K562 (cell line): ENCODE measurements around the gene CRAT. TPM values are rescaled to one million over a fixed set of nuclear protein-coding genes. Genes with fewer than 3 reads are reported as not detected.
A peak's percentile ranks its signal among the peaks of the same experiment; 100 is the strongest.

Experiments used
- AFF4 ChIP-seq: sonication (generic); formaldehyde crosslinking; IDR thresholded peaks from 2 replicates; pipeline ENCODE4 v1.8.0; 2023; ENCODE audit warnings: mild to moderate bottlenecking, missing genetic modification reagents
- ARID1B ChIP-seq: fragments of 450-650 bp; IDR thresholded peaks from 2 replicates; pipeline ENCODE4 v1.6.1; 2016; ENCODE audit warnings: antibody characterized with exemption, mild to moderate bottlenecking, inconsistent platforms
- CBX5 ChIP-seq: IDR thresholded peaks from 2 replicates; pipeline ENCODE4 v1.6.1; 2014; ENCODE audit warnings: low read depth, borderline replicate concordance
- FOXA1 ChIP-seq: fragments of 450-650 bp; IDR thresholded peaks from 2 replicates; pipeline ENCODE4 v1.6.1; 2016; ENCODE audit warnings: mild to moderate bottlenecking, borderline replicate concordance
- FOXJ2 ChIP-seq: fragments of 200-800 bp; sonication (Bioruptor generic); IDR thresholded peaks from 2 replicates; pipeline ENCODE4 v1.6.1; 2016; ENCODE audit warnings: missing genetic modification characterization, missing compliant biosample characterization
- FOXM1 ChIP-seq, 2 experiments: fragments of 450-650 bp in 1 of 2; sonication (generic) in 1 of 2; formaldehyde crosslinking in 1 of 2; IDR thresholded peaks; 2 replicates each; pipeline versions ENCODE4 v1.6.1 to v1.9.0; 2017 to 2022; ENCODE audit warnings: low read depth in 2 of 2, mild to moderate bottlenecking in 2 of 2, missing genetic modification reagents in 1 of 2, moderate library complexity in 1 of 2
- GATAD2B ChIP-seq: fragments of 450-650 bp; IDR thresholded peaks from 2 replicates; pipeline ENCODE4 v1.6.1; 2017; ENCODE audit warnings: mild to moderate bottlenecking, borderline replicate concordance
- OTX1 ChIP-seq: fragments of 450-650 bp; formaldehyde crosslinking; IDR thresholded peaks from 2 replicates; pipeline ENCODE4 v1.4.0; 2022; ENCODE audit warnings: mild to moderate bottlenecking
- PHB ChIP-seq: fragments of 250-450 bp; sonication (Bioruptor Pico); IDR thresholded peaks from 2 replicates; pipeline ENCODE4 v1.5.0; 2021
- PHF20 ChIP-seq: fragments of 450-650 bp; IDR thresholded peaks from 2 replicates; pipeline ENCODE4 v1.6.1; 2018; ENCODE audit not compliant: partially characterized antibody
- PHF21A ChIP-seq: fragments of 450-650 bp; IDR thresholded peaks from 2 replicates; pipeline ENCODE4 v1.6.1; 2017; ENCODE audit warnings: low read depth, borderline replicate concordance
- SMC3 ChIP-seq: conservative IDR thresholded peaks from 2 replicates; pipeline ENCODE4 v1.6.1; 2011; ENCODE audit warnings: low read depth, low read length, improper control_type of control experiment; ENCODE audit not compliant: insufficient read depth
- SREBF2 ChIP-seq: sonication (generic); formaldehyde crosslinking; IDR thresholded peaks from 2 replicates; pipeline ENCODE4 v1.4.0; 2020; ENCODE audit warnings: mild to moderate bottlenecking, missing genetic modification reagents
- TEAD4 ChIP-seq, 2 experiments: sonication (generic) in 1 of 2; formaldehyde crosslinking in 1 of 2; IDR thresholded peaks; 2 replicates each; pipeline versions ENCODE4 v1.6.1 to v1.8.0; 2012 to 2022; ENCODE audit warnings: borderline replicate concordance in 1 of 2, inconsistent platforms in 1 of 2, low read length in 1 of 2, mild to moderate bottlenecking in 1 of 2, missing genetic modification reagents in 1 of 2
- THRAP3 ChIP-seq: fragments of 450-650 bp; IDR thresholded peaks from 2 replicates; pipeline ENCODE4 v1.6.1; 2016; ENCODE audit warnings: mild to moderate bottlenecking, inconsistent platforms, borderline replicate concordance
- YY1 ChIP-seq, 3 experiments: IDR thresholded peaks; 2 replicates each; pipeline ENCODE4 v1.6.1; 2011; ENCODE audit warnings: low read length in 2 of 3, mild to moderate bottlenecking in 2 of 3, moderate library complexity in 2 of 3, borderline replicate concordance in 1 of 3, control low read depth in 1 of 3, low read depth in 1 of 3; ENCODE audit not compliant: insufficient read depth in 3 of 3, insufficient replicate concordance in 2 of 3, control insufficient read depth in 1 of 3, insufficient read length in 1 of 3; ENCODE audit errors: extremely low read depth in 1 of 3
- polyA plus RNA-seq, 8 experiments: library from polyadenylated mRNA; depleted of rRNA in 4 of 8; stranded (reverse) in 5 of 8; unstranded in 3 of 8; fragments of >200 nt; fragmentation: Nextera tagmentation in 2 of 8; fragmentation: Illumina TruSeq in 1 of 8; extraction: Ambion mirVana in 2 of 8; extraction: Trizol in 1 of 8; gene quantifications; 2 replicates each; pipeline versions ENCODE4 v1.2.1 to v1.2.3, GENCODE V29; 2011 to 2014; ENCODE audit warnings: inconsistent platforms in 1 of 8, missing spikeins in 1 of 8
- total RNA-seq, 7 experiments: library from RNA; depleted of rRNA in 6 of 7; stranded (reverse); fragments of >200 nt in 6 of 7; fragmentation: Illumina TruSeq in 2 of 7; extraction: Trizol in 2 of 7; gene quantifications; 2 replicates each; pipeline versions ENCODE4 v1.2.1 to v1.2.3, GENCODE V29; 2011 to 2021; ENCODE audit warnings: low replicate concordance in 1 of 7
- TF ChIP-seq, protein P1 (sequence below): sonication (generic); formaldehyde crosslinking; IDR thresholded peaks from 2 replicates; pipeline ENCODE4 v1.9.0; 2022; ENCODE audit warnings: mild to moderate bottlenecking, missing genetic modification reagents
- TF ChIP-seq, protein P2 (sequence below): fragments of 450-650 bp; IDR thresholded peaks from 2 replicates; pipeline ENCODE4 v1.6.1; 2016; ENCODE audit warnings: missing biosample characterization, missing genetic modification characterization
- TF ChIP-seq, protein P3 (sequence below): fragments of 250-450 bp; sonication (Bioruptor Pico); IDR thresholded peaks from 2 replicates; pipeline ENCODE4 v1.8.0; 2022; ENCODE audit warnings: inconsistent platforms

CRAT gene
- total and polyA plus RNA-seq, 9 of the 15 experiments (the other 6 are each of a cell fraction or from before 2014, with no cell fraction given), result 0.20 to 13.8 (median 5.4) TPM

DNA sequence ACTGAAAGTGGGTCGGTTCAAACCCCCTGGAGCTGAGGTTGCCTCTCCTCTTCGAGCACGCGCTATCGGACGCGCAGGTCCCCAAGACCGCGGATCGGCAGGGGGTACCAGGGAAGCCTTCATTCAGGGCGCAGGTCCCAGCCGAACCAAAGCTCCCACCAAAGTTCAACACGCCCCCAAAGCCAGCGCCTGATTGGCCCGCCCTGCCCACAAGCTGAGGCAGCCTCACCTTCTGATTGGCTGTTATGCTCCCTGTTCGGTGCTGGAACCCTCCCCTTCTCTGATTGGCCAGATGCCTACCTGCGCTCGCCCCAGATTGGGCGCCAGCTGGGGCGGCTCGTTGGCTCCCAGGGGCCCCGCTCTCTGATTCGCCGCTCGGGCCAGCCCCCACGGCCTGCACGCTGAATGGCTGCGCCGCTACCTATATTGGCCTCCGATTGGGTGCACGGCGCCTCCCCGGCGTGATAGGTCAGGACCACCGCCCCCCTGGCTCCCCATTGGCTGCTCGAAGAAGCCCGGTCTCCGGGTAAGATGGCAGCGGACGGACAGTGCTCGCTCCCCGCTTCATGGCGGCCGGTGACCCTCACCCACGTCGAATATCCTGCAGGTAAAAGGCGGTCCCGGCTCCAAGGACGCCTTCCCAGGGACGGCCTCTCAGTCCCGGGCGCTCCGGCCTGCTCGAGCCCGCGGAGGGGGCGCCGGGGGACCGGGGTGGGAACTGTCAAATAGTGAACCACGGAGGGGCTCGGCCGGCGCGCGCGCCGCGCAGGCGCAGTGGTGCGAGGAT, 29.8 kb downstream of the CRAT start, which contains the start of gene DOLPP1 (continued):
- TF ChIP-seq, protein P1, sequence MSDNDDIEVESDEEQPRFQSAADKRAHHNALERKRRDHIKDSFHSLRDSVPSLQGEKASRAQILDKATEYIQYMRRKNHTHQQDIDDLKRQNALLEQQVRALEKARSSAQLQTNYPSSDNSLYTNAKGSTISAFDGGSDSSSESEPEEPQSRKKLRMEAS (CRISPR knock-in tag), result peak; percentile 65; the same call in 1 of the 2 replicates
- no peak; the same call in 1 of the 2 replicates for TF ChIP-seq FOXJ2 (tag)
- TF ChIP-seq FOXA1, result no peak
- TF ChIP-seq PHF21A, result no peak
- TF ChIP-seq OTX1, result peak; percentile 97
- TF ChIP-seq SMC3, result no peak
- no peak for TF ChIP-seq CBX5
- TF ChIP-seq, protein P2, sequence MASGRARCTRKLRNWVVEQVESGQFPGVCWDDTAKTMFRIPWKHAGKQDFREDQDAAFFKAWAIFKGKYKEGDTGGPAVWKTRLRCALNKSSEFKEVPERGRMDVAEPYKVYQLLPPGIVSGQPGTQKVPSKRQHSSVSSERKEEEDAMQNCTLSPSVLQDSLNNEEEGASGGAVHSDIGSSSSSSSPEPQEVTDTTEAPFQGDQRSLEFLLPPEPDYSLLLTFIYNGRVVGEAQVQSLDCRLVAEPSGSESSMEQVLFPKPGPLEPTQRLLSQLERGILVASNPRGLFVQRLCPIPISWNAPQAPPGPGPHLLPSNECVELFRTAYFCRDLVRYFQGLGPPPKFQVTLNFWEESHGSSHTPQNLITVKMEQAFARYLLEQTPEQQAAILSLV (tag), result no peak
- TF ChIP-seq, protein P3, sequence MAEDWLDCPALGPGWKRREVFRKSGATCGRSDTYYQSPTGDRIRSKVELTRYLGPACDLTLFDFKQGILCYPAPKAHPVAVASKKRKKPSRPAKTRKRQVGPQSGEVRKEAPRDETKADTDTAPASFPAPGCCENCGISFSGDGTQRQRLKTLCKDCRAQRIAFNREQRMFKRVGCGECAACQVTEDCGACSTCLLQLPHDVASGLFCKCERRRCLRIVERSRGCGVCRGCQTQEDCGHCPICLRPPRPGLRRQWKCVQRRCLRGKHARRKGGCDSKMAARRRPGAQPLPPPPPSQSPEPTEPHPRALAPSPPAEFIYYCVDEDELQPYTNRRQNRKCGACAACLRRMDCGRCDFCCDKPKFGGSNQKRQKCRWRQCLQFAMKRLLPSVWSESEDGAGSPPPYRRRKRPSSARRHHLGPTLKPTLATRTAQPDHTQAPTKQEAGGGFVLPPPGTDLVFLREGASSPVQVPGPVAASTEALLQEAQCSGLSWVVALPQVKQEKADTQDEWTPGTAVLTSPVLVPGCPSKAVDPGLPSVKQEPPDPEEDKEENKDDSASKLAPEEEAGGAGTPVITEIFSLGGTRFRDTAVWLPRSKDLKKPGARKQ (CRISPR knock-in tag), result no peak
- TF ChIP-seq AFF4 (CRISPR knock-in tag), result 0 out of 2 replicates have a peak, but pooled peaks have one; percentile 23
- no peak for TF ChIP-seq ARID1B
- no peak for TF ChIP-seq SREBF2 (CRISPR knock-in tag)
- TF ChIP-seq TEAD4 (IDR thresholded peaks at IDR 0.05; ENCODE audit: low read length), result no peak
- no peak for TF ChIP-seq TEAD4 (CRISPR knock-in tag; IDR thresholded peaks at IDR 0.05; ENCODE audit: borderline replicate concordance)
- peak; percentile 79 to 97 (median 93) for TF ChIP-seq YY1 (IDR thresholded peaks at IDR 0.05; ENCODE audit: borderline replicate concordance in 1 of 3, control insufficient read depth in 1 of 3, extremely low read depth in 1 of 3, insufficient read depth in 3 of 3, insufficient read length in 1 of 3, insufficient replicate concordance in 2 of 3, low read depth in 1 of 3, low read length in 2 of 3)
- no peak for TF ChIP-seq PHB (CRISPR knock-in tag)
- TF ChIP-seq FOXM1 (IDR thresholded peaks at IDR 0.05; ENCODE audit: low read depth), result peak; percentile 48; the same call in 1 of the 2 replicates
- TF ChIP-seq FOXM1 (CRISPR knock-in tag; IDR thresholded peaks at IDR 0.05; ENCODE audit: low read depth), result no peak
- TF ChIP-seq PHF20, result peak; percentile 90
- TF ChIP-seq THRAP3, result no peak
- TF ChIP-seq GATAD2B, result no peak
